ENCODE measurements around the gene LYPD6B.
"Not testable (repeated sequence)": the region's sequence is repeated elsewhere in the genome, so short reads cannot be mapped to it uniquely, and the experiment has no call there.

The LYPD6B gene

GRCh38 chr2:149246186-149246585 lies 207.7 kb downstream of the LYPD6B start:
- DNase-seq (ENCODE audit: low spot score) (no peak), ATAC-seq (ENCODE audit: low read depth) (no peak)
- Histone ChIP-seq H3K27ac (ENCODE audit: poor library complexity, severe bottlenecking) (no peak overlapping the region), H3K4me1 (ENCODE audit: insufficient read depth, poor library complexity, severe bottlenecking) (no peaks in the 10 kb centered on the region), H3K4me3 (ENCODE audit: severe bottlenecking) (no peak overlapping the region), H3K27me3 (ENCODE audit: insufficient read depth, poor library complexity, severe bottlenecking) (no peaks in the 10 kb centered on the region), H3K9me3 (ENCODE audit: severe bottlenecking) (no peaks in the 10 kb centered on the region), H3K36me3 (ENCODE audit: low read depth) (no peaks in the 10 kb centered on the region)
- no peak for TF ChIP-seq CTCF (IDR thresholded peaks at IDR 0.05; ENCODE audit: poor library complexity, severe bottlenecking)

- H3K9me3 ChIP-seq (ENCODE audit: severe bottlenecking); H3K36me3 ChIP-seq (ENCODE audit: low read depth); H3K27ac ChIP-seq (ENCODE audit: poor library complexity, severe bottlenecking); H3K4me3 ChIP-seq (ENCODE audit: severe bottlenecking); H3K27me3 ChIP-seq (ENCODE audit: insufficient read depth, poor library complexity, severe bottlenecking); H3K4me1 ChIP-seq (ENCODE audit: insufficient read depth, poor library complexity, severe bottlenecking); DNase-seq (ENCODE audit: low spot score); ATAC-seq (ENCODE audit: low read depth): not testable (repeated sequence)
Measured at GRCh38 chr2:149251436-149251835, 212.9 kb downstream of the LYPD6B start.

- not testable (repeated sequence) for H3K9me3 ChIP-seq (ENCODE audit: severe bottlenecking); H3K27me3 ChIP-seq (ENCODE audit: insufficient read depth, poor library complexity, severe bottlenecking); DNase-seq (ENCODE audit: low spot score); H3K36me3 ChIP-seq (ENCODE audit: low read depth); H3K4me1 ChIP-seq (ENCODE audit: insufficient read depth, poor library complexity, severe bottlenecking); ATAC-seq (ENCODE audit: low read depth); H3K27ac ChIP-seq (ENCODE audit: poor library complexity, severe bottlenecking); H3K4me3 ChIP-seq (ENCODE audit: severe bottlenecking)
Measured at GRCh38 chr2:149256877-149257276, 218.4 kb downstream of the LYPD6B start.

GRCh38 chr2:149258531-149258930 lies 220.0 kb downstream of the LYPD6B start:
- H3K4me1 ChIP-seq (ENCODE audit: insufficient read depth, poor library complexity, severe bottlenecking): no peaks in the 10 kb centered on the region
- H3K27ac ChIP-seq (ENCODE audit: poor library complexity, severe bottlenecking): no peak overlapping the region
- H3K27me3 ChIP-seq (ENCODE audit: insufficient read depth, poor library complexity, severe bottlenecking): peaks cover 4% of the 10 kb centered on the region
- ATAC-seq (ENCODE audit: low read depth): no peak
- H3K36me3 ChIP-seq (ENCODE audit: low read depth): no peaks in the 10 kb centered on the region
- H3K4me3 ChIP-seq (ENCODE audit: severe bottlenecking): no peak overlapping the region
- no peaks in the 10 kb centered on the region for H3K9me3 ChIP-seq (ENCODE audit: severe bottlenecking)
- DNase-seq (ENCODE audit: low spot score): no peak
- TF ChIP-seq CTCF (IDR thresholded peaks at IDR 0.05; ENCODE audit: poor library complexity, severe bottlenecking): no peak

GRCh38 chr2:149259136-149259535 lies 220.6 kb downstream of the LYPD6B start:
- H3K36me3 ChIP-seq (ENCODE audit: low read depth): no peaks in the 10 kb centered on the region
- no peaks in the 10 kb centered on the region for H3K9me3 ChIP-seq (ENCODE audit: severe bottlenecking)
- no peak for DNase-seq (ENCODE audit: low spot score)
- no peak overlapping the region for H3K27ac ChIP-seq (ENCODE audit: poor library complexity, severe bottlenecking)
- no peaks in the 10 kb centered on the region for H3K4me1 ChIP-seq (ENCODE audit: insufficient read depth, poor library complexity, severe bottlenecking)
- no peak overlapping the region for H3K4me3 ChIP-seq (ENCODE audit: severe bottlenecking)
- peaks cover 2% of the 10 kb centered on the region for H3K27me3 ChIP-seq (ENCODE audit: insufficient read depth, poor library complexity, severe bottlenecking)
- no peak for TF ChIP-seq CTCF (IDR thresholded peaks at IDR 0.05; ENCODE audit: poor library complexity, severe bottlenecking)
- ATAC-seq (ENCODE audit: low read depth): no peak

GRCh38 chr2:149261692-149262091 lies 223.2 kb downstream of the LYPD6B start:
- H3K27me3 ChIP-seq (ENCODE audit: insufficient read depth, poor library complexity, severe bottlenecking): no peaks in the 10 kb centered on the region
- no peak for ATAC-seq (ENCODE audit: low read depth)
- TF ChIP-seq CTCF (IDR thresholded peaks at IDR 0.05; ENCODE audit: poor library complexity, severe bottlenecking): no peak

More at GRCh38 chr2:149261692-149262091, 223.2 kb downstream of the LYPD6B start:
- Histone ChIP-seq H3K36me3 (ENCODE audit: low read depth) (no peaks in the 10 kb centered on the region), H3K4me3 (ENCODE audit: severe bottlenecking) (no peak overlapping the region), H3K9me3 (ENCODE audit: severe bottlenecking) (no peaks in the 10 kb centered on the region), H3K4me1 (ENCODE audit: insufficient read depth, poor library complexity, severe bottlenecking) (no peaks in the 10 kb centered on the region), H3K27ac (ENCODE audit: poor library complexity, severe bottlenecking) (no peak overlapping the region)
- DNase-seq (ENCODE audit: low spot score): no peak
